Mesenchymal stem cell (in vitro differentiated cells and primary cell): ENCODE measurements around the gene UGT1A8.

Source experiments
- DNase-seq: peaks from one replicate; pipeline ENCODE4 v3.0.0-alpha.2; 2013
- H2AFZ ChIP-seq: one replicate; pipeline ENCODE4 v1.6.1; 2013; ENCODE audit warnings: low read depth, mild to moderate bottlenecking, control low read depth, inconsistent platforms, low read length, moderate library complexity
- H2AK5ac ChIP-seq: 2 replicates; pipeline ENCODE4 v1.6.1; 2013; ENCODE audit warnings: low read length, moderate library complexity, mild to moderate bottlenecking, inconsistent platforms; ENCODE audit not compliant: severe bottlenecking
- H2BK120ac ChIP-seq: one replicate; pipeline ENCODE4 v1.6.1; 2013; ENCODE audit warnings: low read depth, mild to moderate bottlenecking, inconsistent platforms, low read length, moderate library complexity
- H2BK12ac ChIP-seq, 2 experiments: one replicate each; pipeline ENCODE4 v1.6.1; 2013; ENCODE audit warnings: inconsistent platforms in 2 of 2, low read length in 2 of 2, mild to moderate bottlenecking in 2 of 2, moderate library complexity in 2 of 2, control low read depth in 1 of 2
- H2BK15ac ChIP-seq: one replicate; pipeline ENCODE4 v1.6.1; 2013; ENCODE audit warnings: mild to moderate bottlenecking, low read depth, inconsistent platforms; ENCODE audit not compliant: poor library complexity, severe bottlenecking
- H2BK5ac ChIP-seq: 2 replicates; pipeline ENCODE4 v1.6.1; 2013; ENCODE audit warnings: low read depth, mild to moderate bottlenecking, low read length, control low read depth, inconsistent platforms; ENCODE audit not compliant: poor library complexity, severe bottlenecking
- H3K14ac ChIP-seq, 2 experiments: one replicate each; pipeline ENCODE4 v1.6.1; 2013; ENCODE audit warnings: inconsistent platforms in 2 of 2, low read length in 2 of 2, control low read depth in 1 of 2, mild to moderate bottlenecking in 1 of 2, moderate library complexity in 1 of 2
- H3K18ac ChIP-seq, 2 experiments: one replicate each; pipeline ENCODE4 v1.6.1; 2013; ENCODE audit warnings: inconsistent platforms in 2 of 2, low read length in 2 of 2, control low read depth in 1 of 2, low read depth in 1 of 2, mild to moderate bottlenecking in 1 of 2
- H3K23ac ChIP-seq, 2 experiments: one replicate each; pipeline ENCODE4 v1.6.1; 2013; ENCODE audit warnings: inconsistent platforms in 2 of 2, low read length in 2 of 2, mild to moderate bottlenecking in 2 of 2, moderate library complexity in 2 of 2, control low read depth in 1 of 2
- H3K27ac ChIP-seq: 2 replicates; pipeline ENCODE4 v1.5.1; 2013; ENCODE audit warnings: mild to moderate bottlenecking, moderate library complexity, low read length, control low read depth, inconsistent platforms; ENCODE audit not compliant: poor library complexity, severe bottlenecking
- H3K27me3 ChIP-seq, 2 experiments: 2 replicates each; pipeline versions ENCODE4 v1.6.1 to v1.7.0; 2013; ENCODE audit warnings: low read length in 2 of 2, mild to moderate bottlenecking in 2 of 2, moderate library complexity in 2 of 2, control low read depth in 1 of 2, inconsistent platforms in 1 of 2; ENCODE audit not compliant: control insufficient read depth in 1 of 2, insufficient read depth in 1 of 2
- H3K36me3 ChIP-seq, 2 experiments: 2 replicates each; pipeline versions ENCODE4 v1.6.1 to v1.7.0; 2013; ENCODE audit warnings: low read length in 2 of 2, control low read depth in 1 of 2, inconsistent platforms in 1 of 2, low read depth in 1 of 2, mild to moderate bottlenecking in 1 of 2; ENCODE audit not compliant: insufficient read depth in 2 of 2, control insufficient read depth in 1 of 2
- H3K4ac ChIP-seq, 2 experiments: one replicate each; pipeline ENCODE4 v1.6.1; 2013; ENCODE audit warnings: inconsistent platforms in 2 of 2, low read length in 2 of 2, mild to moderate bottlenecking in 2 of 2, moderate library complexity in 2 of 2, control low read depth in 1 of 2, low read depth in 1 of 2
- H3K4me1 ChIP-seq: 2 replicates; pipeline ENCODE4 v1.6.1; 2013; ENCODE audit warnings: low read depth, low read length, control low read depth; ENCODE audit not compliant: control insufficient read depth, insufficient read depth
- H3K4me2 ChIP-seq: 2 replicates; pipeline ENCODE4 v1.6.1; 2013; ENCODE audit warnings: low read length, mild to moderate bottlenecking, inconsistent platforms; ENCODE audit not compliant: poor library complexity, severe bottlenecking
- H3K4me3 ChIP-seq, 2 experiments: 2 replicates each; pipeline versions ENCODE4 v1.5.1 to v1.7.0; 2013; ENCODE audit warnings: low read length in 2 of 2, mild to moderate bottlenecking in 2 of 2, control low read depth in 1 of 2, low read depth in 1 of 2; ENCODE audit not compliant: insufficient read depth in 1 of 2
- H3K79me1 ChIP-seq: replicated peaks from 2 replicates; pipeline ENCODE4 v1.6.1; 2013; ENCODE audit warnings: mild to moderate bottlenecking, control low read depth, low read length, inconsistent platforms; ENCODE audit not compliant: poor library complexity, severe bottlenecking
- H3K9ac ChIP-seq: 2 replicates; pipeline ENCODE4 v1.7.0; 2013; ENCODE audit warnings: mild to moderate bottlenecking, low read length, moderate library complexity
- H3K9me3 ChIP-seq: 2 replicates; pipeline ENCODE4 v1.7.0; 2013; ENCODE audit warnings: mild to moderate bottlenecking, low read length; ENCODE audit not compliant: control insufficient read depth
- H4K8ac ChIP-seq: one replicate; pipeline ENCODE4 v1.6.1; 2013; ENCODE audit warnings: inconsistent platforms, mild to moderate bottlenecking, low read length, moderate library complexity
- H4K91ac ChIP-seq: one replicate; pipeline ENCODE4 v1.6.1; 2013; ENCODE audit warnings: mild to moderate bottlenecking, low read length, inconsistent platforms
- WGBS: methylation state at CpG from one replicate; pipeline ENCODE4 v1.1.7; 2013; ENCODE audit warnings: mixed read lengths; 5-methylcytosine and 5-hydroxymethylcytosine counted together

UGT1A8 gene

DNA sequence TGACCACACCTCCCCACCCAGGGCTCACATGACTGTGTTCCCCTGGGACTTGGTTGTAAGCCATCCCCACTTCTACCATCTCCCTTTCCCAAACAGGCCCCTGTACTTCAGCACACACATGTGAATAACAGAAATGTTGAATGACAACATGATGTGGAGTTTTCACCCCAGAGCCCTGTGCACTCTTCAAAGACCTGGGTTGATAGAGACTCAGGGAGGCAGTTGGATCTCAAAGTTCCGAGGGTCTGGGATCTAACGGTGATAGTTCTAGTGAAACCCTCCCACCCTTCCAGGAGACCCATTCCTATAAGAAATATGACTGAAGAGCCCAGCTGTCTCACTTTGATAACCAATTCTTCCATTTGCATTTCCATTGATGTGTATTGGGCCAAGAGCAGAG, 160.6 kb downstream of the UGT1A8 start, which contains the start of gene MROH2A:
Gene MROH2A (plus strand): TSS at position 301 of the 400 bp plus-strand sequence. CDS start 1,029 bp downstream, outside the sequence.
- DNase-seq: no peak
- H3K36me3 ChIP-seq: no peaks in the 10 kb centered on the region
- H2AFZ ChIP-seq: no peak within 1 kb of the TSS
- H3K79me1 ChIP-seq: no peaks in the 10 kb centered on the region
- H4K91ac ChIP-seq: no peak within 1 kb of the TSS
- H3K4ac ChIP-seq: no peak within 1 kb of the TSS
- no peak within 1 kb of the TSS for H2BK12ac ChIP-seq
- H3K27me3 ChIP-seq: peaks cover 0 to 14% of the 10 kb centered on the region in 2 experiments
- H4K8ac ChIP-seq: no peak within 1 kb of the TSS
- WGBS: 90% methylated on average over 2 of the region's 2 CpGs
- H3K23ac ChIP-seq: no peak within 1 kb of the TSS
- no peak within 1 kb of the TSS for H3K4me3 ChIP-seq
- H2BK15ac ChIP-seq: no peak within 1 kb of the TSS
- H2BK120ac ChIP-seq: no peak within 1 kb of the TSS
- no peak within 1 kb of the TSS for H3K14ac ChIP-seq
- H2AK5ac ChIP-seq: no peak within 1 kb of the TSS
- H3K18ac ChIP-seq: no peak within 1 kb of the TSS
- H3K4me2 ChIP-seq: no peak within 1 kb of the TSS
- no peak within 1 kb of the TSS for H3K9ac ChIP-seq
- H3K27ac ChIP-seq: no peak within 1 kb of the TSS
- H2BK5ac ChIP-seq: no peak within 1 kb of the TSS
- no peaks in the 10 kb centered on the region for H3K4me1 ChIP-seq
- peaks cover 3% of the 10 kb centered on the region for H3K9me3 ChIP-seq

DNA sequence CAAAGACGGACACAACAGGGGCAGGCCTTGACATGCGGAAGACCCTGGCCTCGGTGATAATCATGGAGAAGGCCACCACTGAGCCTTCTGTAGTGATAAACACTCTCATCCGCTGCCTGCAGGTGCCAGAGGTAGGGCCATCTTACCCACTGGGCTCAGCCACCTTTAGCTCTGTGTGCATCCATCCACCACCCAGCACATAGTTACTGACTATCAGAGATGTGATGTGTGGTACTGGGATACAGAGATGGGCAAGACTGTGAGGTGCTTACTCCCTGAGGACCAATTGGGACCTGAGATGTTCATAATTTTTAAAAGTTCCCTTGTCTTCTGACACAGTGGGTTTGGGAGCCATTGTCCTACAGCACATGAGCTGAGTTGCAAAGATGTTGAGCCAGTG, 162.3 kb downstream of the UGT1A8 start:
- no peaks in the 10 kb centered on the region for H3K79me1 ChIP-seq
- WGBS: 89% methylated on average over 3 of the region's 4 CpGs

DNA sequence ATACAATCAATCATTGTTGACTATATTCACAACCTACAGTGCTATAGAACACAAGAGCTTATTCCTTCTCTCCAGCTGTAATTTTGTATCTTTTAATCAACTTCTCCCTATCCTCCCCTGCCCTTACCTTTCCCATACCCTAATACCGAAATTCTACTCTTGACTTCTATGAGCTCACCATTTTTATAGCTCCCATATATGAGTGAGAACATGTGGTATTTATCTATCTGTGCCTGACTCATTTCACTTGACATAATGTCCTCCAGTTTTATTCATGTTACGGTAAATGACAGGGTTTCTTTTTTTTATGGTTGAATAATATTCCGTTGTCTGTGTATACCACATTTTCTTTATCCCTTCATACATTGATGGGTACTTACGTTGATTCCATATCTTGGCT, 163.3 kb downstream of the UGT1A8 start:
- no peak overlapping the region for H3K4ac ChIP-seq
- no peak for DNase-seq

More for the DNA sequence above, 162.3 kb downstream of the UGT1A8 start:
- Histone ChIP-seq H3K4me3 (no peak overlapping the region), H3K9me3 (peaks cover 3% of the 10 kb centered on the region), H4K8ac (no peak overlapping the region), H2BK12ac (no peak overlapping the region), H3K27ac (no peak overlapping the region), H3K27me3 (peaks cover 0 to 8% of the 10 kb centered on the region in 2 experiments), H3K23ac (no peak overlapping the region), H3K36me3 (no peaks in the 10 kb centered on the region), H2AFZ (no peak overlapping the region), H3K4ac (no peak overlapping the region), H2BK15ac (no peak overlapping the region), H2AK5ac (no peak overlapping the region), H3K9ac (no peak overlapping the region), H2BK5ac (no peak overlapping the region), H3K18ac (no peak overlapping the region), H3K4me1 (no peaks in the 10 kb centered on the region), H3K14ac (no peak overlapping the region), H2BK120ac (no peak overlapping the region), H3K4me2 (no peak overlapping the region), H4K91ac (no peak overlapping the region)
- no peak for DNase-seq

DNA sequence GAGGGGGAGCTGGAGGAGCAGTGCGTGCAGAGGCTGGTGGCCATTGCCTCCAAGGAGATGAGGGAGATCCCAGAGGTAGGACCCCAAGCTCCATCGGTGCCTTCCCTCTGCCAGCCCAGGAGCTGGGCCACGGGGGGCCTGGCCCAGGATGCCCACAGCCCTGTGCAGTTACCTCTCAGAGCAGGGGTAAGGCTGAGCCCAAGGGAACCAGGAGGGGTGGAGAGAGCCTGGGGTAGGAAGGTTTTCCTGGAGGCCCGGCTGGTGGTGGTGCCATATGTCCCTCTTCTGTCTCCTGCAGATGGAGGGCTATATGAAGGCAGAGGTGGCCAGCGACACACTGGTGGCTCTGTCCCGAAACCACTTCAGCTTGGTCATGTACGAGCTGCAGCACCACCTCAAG, 172.1 kb downstream of the UGT1A8 start:
- H3K18ac ChIP-seq: no peak overlapping the region
- no peak for DNase-seq
- no peak overlapping the region for H2BK120ac ChIP-seq
- no peaks in the 10 kb centered on the region for H3K36me3 ChIP-seq
- H3K4ac ChIP-seq: no peak overlapping the region
- no peak overlapping the region for H3K23ac ChIP-seq
- H2AFZ ChIP-seq: no peak overlapping the region
- no peak overlapping the region for H4K8ac ChIP-seq
- 89% methylated on average over 7 of the region's 7 CpGs for WGBS
- H2BK12ac ChIP-seq: no peak overlapping the region
- no peak overlapping the region for H3K4me2 ChIP-seq
- no peak overlapping the region for H2BK15ac ChIP-seq
- H3K27ac ChIP-seq: no peak overlapping the region
- H4K91ac ChIP-seq: no peak overlapping the region
- no peaks in the 10 kb centered on the region for H3K79me1 ChIP-seq
- no peak overlapping the region for H2BK5ac ChIP-seq
- H3K4me3 ChIP-seq: no peak overlapping the region
- H3K9me3 ChIP-seq: no peaks in the 10 kb centered on the region
- no peak overlapping the region for H3K9ac ChIP-seq
- H3K14ac ChIP-seq: no peak overlapping the region
- peaks cover 12 to 21% of the 10 kb centered on the region in 2 experiments for H3K27me3 ChIP-seq
- no peaks in the 10 kb centered on the region for H3K4me1 ChIP-seq
- H2AK5ac ChIP-seq: no peak overlapping the region

More for the DNA sequence above, 163.3 kb downstream of the UGT1A8 start:
- Histone ChIP-seq H3K9ac (no peak overlapping the region), H3K4me1 (no peaks in the 10 kb centered on the region), H3K27ac (no peak overlapping the region), H2BK12ac (no peak overlapping the region), H2AK5ac (no peak overlapping the region), H3K9me3 (peaks cover 3% of the 10 kb centered on the region), H3K14ac (no peak overlapping the region), H3K79me1 (no peaks in the 10 kb centered on the region), H3K4me2 (no peak overlapping the region), H2BK5ac (no peak overlapping the region), H3K27me3 (peaks cover 0 to 4% of the 10 kb centered on the region in 2 experiments), H3K23ac (no peak overlapping the region), H3K36me3 (no peaks in the 10 kb centered on the region), H4K91ac (no peak overlapping the region), H2AFZ (no peak overlapping the region), H3K4me3 (no peak overlapping the region), H2BK15ac (no peak overlapping the region), H2BK120ac (no peak overlapping the region), H4K8ac (no peak overlapping the region), H3K18ac (no peak overlapping the region)
- no CpG with 5 or more reads among the region's 4 CpGs for WGBS
